HepG2 (cell line): Measurements from ENCODE around the gene TXNDC11. TPM values are rescaled to one million over a fixed set of nuclear protein-coding genes. Genes with fewer than 3 reads are reported as not detected.

Experiments used
- HDAC2 ChIP-seq: sonication (generic); formaldehyde crosslinking; IDR thresholded peaks from 2 replicates; pipeline ENCODE4 v1.4.0; 2020; ENCODE audit warnings: missing genetic modification reagents
- IKZF5 ChIP-seq: IDR thresholded peaks from 2 replicates; pipeline ENCODE4 v1.6.1; 2018; ENCODE audit warnings: missing genetic modification reagents, mild to moderate bottlenecking, missing compliant biosample characterization
- NONO ChIP-seq, 2 experiments: fragments of 450-650 bp in 1 of 2; sonication (generic) in 1 of 2; formaldehyde crosslinking in 1 of 2; IDR thresholded peaks in 1 of 2; conservative IDR thresholded peaks in 1 of 2; 2 replicates each; pipeline versions ENCODE4 v1.6.1 to v1.8.0; 2017 to 2022; ENCODE audit warnings: mild to moderate bottlenecking in 1 of 2, missing genetic modification reagents in 1 of 2, moderate library complexity in 1 of 2
- TAF15 ChIP-seq: fragments of 200-400 bp; formaldehyde crosslinking; IDR thresholded peaks from one replicate; pipeline ENCODE4 v1.6.1; 2018; ENCODE audit warnings: mild to moderate bottlenecking, low read depth, low read length; ENCODE audit not compliant: poor library complexity, severe bottlenecking
- THAP7 ChIP-seq: sonication (generic); formaldehyde crosslinking; IDR thresholded peaks from 2 replicates; pipeline ENCODE4 v1.8.1; 2023; ENCODE audit warnings: mild to moderate bottlenecking, missing genetic modification reagents
- THYN1 ChIP-seq: sonication (generic); formaldehyde crosslinking; IDR thresholded peaks from 2 replicates; pipeline ENCODE4 v1.8.1; 2023; ENCODE audit warnings: low read depth, mild to moderate bottlenecking, moderate library complexity, missing genetic modification reagents, borderline replicate concordance
- ZHX2 ChIP-seq, 2 experiments: sonication (generic) in 1 of 2; formaldehyde crosslinking in 1 of 2; IDR thresholded peaks; 2 replicates each; pipeline versions ENCODE4 v1.6.1 to v1.9.0; 2014 to 2022; ENCODE audit warnings: antibody characterized with exemption in 1 of 2, borderline replicate concordance in 1 of 2, inconsistent platforms in 1 of 2, low read depth in 1 of 2, missing genetic modification reagents in 1 of 2
- ZMAT5 ChIP-seq: sonication (generic); formaldehyde crosslinking; IDR thresholded peaks from 2 replicates; pipeline ENCODE4 v1.5.0; 2020; ENCODE audit warnings: mild to moderate bottlenecking, low read depth, missing genetic modification reagents, borderline replicate concordance
- ZNF124 ChIP-seq: sonication (generic); formaldehyde crosslinking; IDR thresholded peaks from 2 replicates; pipeline ENCODE4 v1.4.0; 2020; ENCODE audit warnings: missing genetic modification reagents
- ZNF142 ChIP-seq: sonication (generic); formaldehyde crosslinking; IDR thresholded peaks from 2 replicates; pipeline ENCODE4 v1.4.0; 2020; ENCODE audit warnings: missing genetic modification reagents
- polyA plus RNA-seq, 8 experiments: library from polyadenylated mRNA; depleted of rRNA in 3 of 8; stranded (reverse) in 7 of 8; unstranded in 1 of 8; fragments of >200 nt; fragmentation: Illumina TruSeq in 4 of 8; extraction: Trizol in 4 of 8; gene quantifications; 2 replicates each; pipeline versions ENCODE4 v1.2.1 to v1.2.3, GENCODE V29; 2011 to 2016; ENCODE audit warnings: low read depth in 4 of 8, missing spikeins in 1 of 8, mixed read lengths in 1 of 8; ENCODE audit not compliant: insufficient read depth in 1 of 8
- total RNA-seq, 5 experiments: library from RNA; depleted of rRNA; stranded (reverse); fragments of >200 nt; fragmentation: Illumina TruSeq; extraction: Trizol; gene quantifications; 2 replicates each; pipeline ENCODE4 v1.2.3, GENCODE V29; 2016; ENCODE audit warnings: low read depth in 1 of 5

The TXNDC11 gene
- total and polyA plus RNA-seq, 2 of the 13 experiments (the other 11 are each of a cell fraction or from before 2014, with no cell fraction given) = 74.9 to 123 TPM

GRCh38 chr16:11757671-11758545, 15.3 kb upstream of the TXNDC11 start (continued):
- TF ChIP-seq ZHX2 (IDR thresholded peaks at IDR 0.05; ENCODE audit: low read depth) (no peak), ZHX2 (CRISPR knock-in tag; IDR thresholded peaks at IDR 0.05; ENCODE audit: borderline replicate concordance) (no peak; the same call in 1 of the 2 replicates), HDAC2 (CRISPR knock-in tag) (peak; percentile 42; the same call in 1 of the 2 replicates), TAF15 (no peak), THYN1 (peak; percentile 76; the same call in 1 of the 2 replicates), IKZF5 (CRISPR knock-in tag) (peak; percentile 26; the same call in 1 of the 2 replicates), ZMAT5 (no peak), ZNF142 (CRISPR knock-in tag) (0 out of 2 replicates have a peak, but pooled peaks have one; percentile 65), NONO (IDR thresholded peaks at IDR 0.05) (no peak), NONO (CRISPR knock-in tag; conservative IDR thresholded peaks at IDR 0.05) (0 out of 2 replicates have a peak, but pooled peaks have one; percentile 23), THAP7 (CRISPR knock-in tag) (0 out of 2 replicates have a peak, but pooled peaks have one; percentile 30), ZNF124 (CRISPR knock-in tag) (peak; percentile 76)
